Natural killer cell (primary cell): Measurements from ENCODE around the gene DMRT1. TPM values are rescaled to one million over a fixed set of nuclear protein-coding genes. Genes with fewer than 3 reads are reported as not detected.

Experiments
- ATAC-seq, 3 donors: fragments of 150-1000 bp in 2 of 3; fragments of 200-7000 bp in 1 of 3; cut with Tn5 transposase; 1 replicate in 1 of 3; 2 replicates in 2 of 3; pipeline ENCODE4 v1.10.0; 2021; ENCODE audit warnings: mild to moderate bottlenecking in 2 of 3, moderate library complexity in 2 of 3
- DNase-seq, 2 donors: peaks; one replicate each; pipeline versions ENCODE4 v3.0.0 to v3.0.0-alpha.2; 2013 to 2021; ENCODE audit warnings: mixed read lengths in 1 of 2
- H3K27ac ChIP-seq: one replicate; pipeline ENCODE4 v1.5.1; 2013; ENCODE audit warnings: mild to moderate bottlenecking, low read length
- H3K27me3 ChIP-seq: one replicate; pipeline ENCODE4 v1.6.1; 2013; ENCODE audit warnings: low read length; ENCODE audit not compliant: control insufficient read depth, insufficient read depth
- H3K36me3 ChIP-seq: one replicate; pipeline ENCODE4 v1.6.1; 2013; ENCODE audit warnings: low read length; ENCODE audit not compliant: control insufficient read depth, insufficient read depth
- H3K4me1 ChIP-seq: one replicate; pipeline ENCODE4 v1.6.1; 2013; ENCODE audit warnings: low read length; ENCODE audit not compliant: control insufficient read depth, insufficient read depth
- H3K4me3 ChIP-seq: one replicate; pipeline ENCODE4 v1.5.1; 2013; ENCODE audit warnings: low read length
- H3K9me3 ChIP-seq: one replicate; pipeline ENCODE4 v1.6.1; 2013; ENCODE audit warnings: low read length; ENCODE audit not compliant: control insufficient read depth, insufficient read depth
- H3K27ac Mint-ChIP-seq, 2 donors: one replicate each; pipeline ENCODE4 v1.8.0; 2022; ENCODE audit warnings: mild to moderate bottlenecking in 2 of 2, mixed read lengths in 2 of 2, moderate library complexity in 1 of 2
- H3K27me3 Mint-ChIP-seq, 2 donors: one replicate each; pipeline ENCODE4 v1.8.0; 2022; ENCODE audit warnings: low read depth in 2 of 2, mixed read lengths in 2 of 2
- H3K36me3 Mint-ChIP-seq: one replicate; pipeline ENCODE4 v1.8.0; 2022; ENCODE audit warnings: mixed read lengths
- H3K4me1 Mint-ChIP-seq, 2 donors: one replicate each; pipeline ENCODE4 v1.8.0; 2022; ENCODE audit warnings: mixed read lengths in 2 of 2
- H3K4me3 Mint-ChIP-seq: one replicate; pipeline ENCODE4 v1.8.0; 2022; ENCODE audit warnings: mild to moderate bottlenecking, moderate library complexity, mixed read lengths
- H3K9me3 Mint-ChIP-seq, 2 donors: one replicate each; pipeline ENCODE4 v1.8.0; 2022; ENCODE audit warnings: mixed read lengths in 2 of 2
- CTCF ChIP-seq: fragments of 200-600 bp; IDR thresholded peaks from one replicate; pipeline ENCODE4 v1.8.0; 2022; ENCODE audit warnings: antibody characterized with exemption
- WGBS: methylation state at CpG from one replicate; pipeline ENCODE4 v1.1.7; 2013; ENCODE audit warnings: missing lambda C conversion rate; ENCODE audit not compliant: insufficient coverage; 5-methylcytosine and 5-hydroxymethylcytosine counted together
- intact Hi-C: fragments of 100-400 bp; cut with micrococcal nuclease; formaldehyde crosslinking; loops from one replicate; pipeline ENCODE4 v1.14.2; 2022
- total RNA-seq, 4 donors: library from RNA; stranded (reverse); fragments of 120-200 nt in 1 of 4; gene quantifications; one replicate each; pipeline versions ENCODE4 v1.2.3 to v1.2.4, GENCODE V29; 2013 to 2022

Gene DMRT1
- total RNA-seq, 3 donors from 2014 or later (not counting 1 experiment from before 2014, with no cell fraction given): not detected

GRCh38 chr9:959914-960313 is 118.4 kb downstream of the DMRT1 start:
- Mint-ChIP-seq H3K4me3 (no peak overlapping the region), H3K36me3 (peaks cover 6% of the 10 kb centered on the region), H3K9me3 (no peaks in the 10 kb centered on the region), H3K27ac (no peak overlapping the region), H3K27me3 (peaks cover 33 to 49% of the 10 kb centered on the region in 2 donors), H3K4me1 (no peaks in the 10 kb centered on the region)
- no peak for TF ChIP-seq CTCF
- WGBS: 94% methylated on average over 4 of the region's 4 CpGs
- DNase-seq (no peak), ATAC-seq (no peak)
- Histone ChIP-seq H3K4me1 (no peaks in the 10 kb centered on the region), H3K4me3 (no peak overlapping the region), H3K36me3 (no peaks in the 10 kb centered on the region), H3K27me3 (peaks cover 13% of the 10 kb centered on the region), H3K9me3 (no peaks in the 10 kb centered on the region), H3K27ac (no peak overlapping the region)
- intact Hi-C loops: no loop called here

DNA sequence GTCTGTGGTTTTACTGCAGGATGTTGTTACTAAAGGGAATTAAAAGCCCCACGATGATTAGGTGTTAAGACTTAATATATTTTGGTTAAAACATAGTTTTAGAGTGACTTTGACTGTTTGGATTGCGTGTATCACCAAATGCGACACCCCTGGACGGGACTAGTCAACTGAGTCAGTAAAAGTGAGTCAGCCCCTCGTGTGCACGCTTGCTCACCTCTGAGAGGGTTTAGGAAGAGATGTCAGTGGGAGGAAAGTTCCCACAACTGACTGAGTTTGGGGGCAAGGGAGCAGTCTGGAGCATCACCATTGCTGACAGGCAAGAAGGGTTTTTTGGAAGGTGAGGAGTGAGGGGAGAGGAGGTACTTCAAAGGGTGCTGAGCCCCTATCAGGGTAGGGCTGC is 120.5 kb downstream of the DMRT1 start:
- no peak overlapping the region for H3K4me3 Mint-ChIP-seq
- peaks cover 6% of the 10 kb centered on the region for H3K36me3 Mint-ChIP-seq
- Histone ChIP-seq H3K36me3 (no peaks in the 10 kb centered on the region), H3K4me1 (no peaks in the 10 kb centered on the region), H3K9me3 (no peaks in the 10 kb centered on the region), H3K27me3 (peaks cover 21% of the 10 kb centered on the region), H3K4me3 (no peak overlapping the region), H3K27ac (no peak overlapping the region)
- no peaks in the 10 kb centered on the region for H3K9me3 Mint-ChIP-seq
- H3K27ac Mint-ChIP-seq: no peak overlapping the region
- no peak for ATAC-seq
- peaks cover 41 to 68% of the 10 kb centered on the region in 2 donors for H3K27me3 Mint-ChIP-seq
- TF ChIP-seq CTCF: no peak
- DNase-seq: no peak
- WGBS: 58% methylated on average over 6 of the region's 6 CpGs
- intact Hi-C loops: no loop called here
- H3K4me1 Mint-ChIP-seq: no peaks in the 10 kb centered on the region

GRCh38 chr9:965497-965896 is 124.0 kb downstream of the DMRT1 start:
- peaks cover 67 to 96% of the 10 kb centered on the region in 2 donors for H3K27me3 Mint-ChIP-seq
- Histone ChIP-seq H3K27ac (no peak overlapping the region), H3K27me3 (peaks cover 50% of the 10 kb centered on the region), H3K4me1 (peaks cover 8% of the 10 kb centered on the region), H3K4me3 (no peak overlapping the region), H3K9me3 (no peaks in the 10 kb centered on the region), H3K36me3 (no peaks in the 10 kb centered on the region)
- H3K4me1 Mint-ChIP-seq: peaks cover 5 to 6% of the 10 kb centered on the region in 2 donors
- TF ChIP-seq CTCF: no peak
- H3K27ac Mint-ChIP-seq: no peak overlapping the region
- no peak overlapping the region for H3K4me3 Mint-ChIP-seq
- WGBS: 44% methylated on average over 3 of the region's 4 CpGs
- intact Hi-C loops: no loop called here
- H3K9me3 Mint-ChIP-seq: no peaks in the 10 kb centered on the region
- H3K36me3 Mint-ChIP-seq: peaks cover 6% of the 10 kb centered on the region
- ATAC-seq (no peak), DNase-seq (no peak)

DNA sequence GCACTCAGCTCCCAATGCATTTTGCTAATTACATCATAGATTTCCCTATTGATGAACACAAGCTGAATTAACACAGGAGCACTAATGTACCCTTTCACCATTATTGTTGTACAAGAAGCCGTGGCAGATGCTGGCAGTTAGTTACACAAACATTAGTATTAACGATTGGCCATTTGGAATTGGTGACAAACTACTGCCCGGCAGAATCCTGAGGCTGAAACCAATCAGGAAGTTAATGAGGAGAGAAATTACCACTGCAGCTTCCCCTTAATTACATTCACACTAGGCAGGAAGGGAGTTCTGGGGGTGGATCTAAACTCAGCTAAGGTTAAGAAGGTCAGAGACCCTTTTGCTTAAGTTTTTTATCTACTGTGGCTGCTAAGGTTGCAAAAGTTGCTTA is 125.4 kb downstream of the DMRT1 start:
- 10% methylated on average over 2 of the region's 3 CpGs for WGBS
- Histone ChIP-seq H3K27ac (no peak overlapping the region), H3K27me3 (peaks cover 53% of the 10 kb centered on the region), H3K4me3 (no peak overlapping the region), H3K4me1 (peaks cover 19% of the 10 kb centered on the region), H3K36me3 (no peaks in the 10 kb centered on the region), H3K9me3 (no peaks in the 10 kb centered on the region)
- intact Hi-C loops: no loop called here
- ATAC-seq (no peak), DNase-seq (no peak)
- H3K9me3 Mint-ChIP-seq: no peaks in the 10 kb centered on the region
- peaks cover under 1% of the 10 kb centered on the region for H3K36me3 Mint-ChIP-seq
- H3K4me1 Mint-ChIP-seq: peaks cover 5 to 6% of the 10 kb centered on the region in 2 donors
- peaks cover 61 to 83% of the 10 kb centered on the region in 2 donors for H3K27me3 Mint-ChIP-seq
- no peak overlapping the region for H3K27ac Mint-ChIP-seq
- no peak overlapping the region for H3K4me3 Mint-ChIP-seq
- TF ChIP-seq CTCF: no peak
